IPS-18c (cell line): ENCODE data around the gene C4orf51.

Experiments
- H3K4me3 ChIP-seq: 2 replicates; pipeline ENCODE4 v1.7.0; 2013; ENCODE audit warnings: low read depth, mild to moderate bottlenecking, low read length, moderate library complexity; ENCODE audit not compliant: insufficient read depth
- H3K9me3 ChIP-seq: one replicate; pipeline ENCODE4 v1.6.1; 2013; ENCODE audit warnings: mild to moderate bottlenecking, low read length, moderate library complexity; ENCODE audit not compliant: control insufficient read depth, insufficient read depth

C4orf51 gene

GRCh38 chr4:145772347-145772746, 92.4 kb downstream of the C4orf51 start:
- no peak overlapping the region for H3K4me3 ChIP-seq

DNA sequence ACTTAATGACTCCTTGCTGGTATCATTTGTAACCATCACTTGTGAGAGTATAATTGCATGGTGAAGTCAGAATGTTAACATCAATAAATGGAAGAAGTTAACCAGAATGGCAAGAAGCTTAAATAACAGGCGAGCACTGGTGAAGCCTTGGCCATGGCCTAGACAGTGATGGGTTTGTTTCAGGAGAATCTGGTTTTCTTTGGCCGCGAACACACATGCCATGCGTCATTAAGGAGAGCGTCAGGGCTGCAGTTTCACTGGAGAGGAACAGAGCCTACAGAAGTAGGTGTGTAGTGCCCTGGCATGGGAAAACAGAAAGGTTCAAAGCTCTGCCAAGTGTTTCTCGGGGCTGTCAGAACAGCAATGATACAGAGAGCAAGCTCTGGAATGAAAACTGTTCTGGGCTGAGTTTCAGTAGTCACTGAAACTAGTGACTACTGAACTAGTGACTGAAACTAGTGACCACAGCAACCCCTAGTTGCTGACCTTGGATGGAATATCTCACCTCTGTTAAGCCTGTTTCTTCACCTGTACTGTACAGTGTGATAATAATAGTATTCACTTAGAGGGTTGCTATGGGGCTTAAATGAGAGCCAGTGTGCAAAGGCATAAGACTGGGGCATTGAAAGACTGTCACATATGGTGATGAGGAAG, 93.8 kb downstream of the C4orf51 start:
- H3K9me3 ChIP-seq: no peaks in the 10 kb centered on the region
- H3K4me3 ChIP-seq: no peak overlapping the region

More at GRCh38 chr4:145772347-145772746, 92.4 kb downstream of the C4orf51 start:
- H3K9me3 ChIP-seq: no peaks in the 10 kb centered on the region

DNA sequence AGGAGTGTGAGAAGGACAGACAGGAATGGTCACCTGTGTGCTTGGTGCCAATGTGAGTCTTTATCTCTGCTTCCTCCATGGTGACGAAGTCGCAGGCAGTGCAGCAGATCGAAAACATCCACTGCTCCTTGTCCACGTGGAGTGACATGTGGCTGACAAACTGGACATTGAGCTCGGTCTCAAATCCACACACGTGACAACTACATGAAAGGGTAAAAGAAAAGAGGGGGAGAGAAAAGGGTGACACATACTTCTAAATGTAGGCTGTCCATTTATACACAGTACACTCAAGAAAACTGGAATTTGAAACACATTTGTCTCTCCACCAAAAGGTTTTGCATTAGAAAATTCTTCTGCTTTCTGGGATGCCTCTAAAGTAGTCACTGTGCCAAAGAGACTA, 94.5 kb downstream of the C4orf51 start:
- Histone ChIP-seq H3K4me3 (no peak overlapping the region), H3K9me3 (no peaks in the 10 kb centered on the region)

- Histone ChIP-seq H3K4me3 (no peak overlapping the region), H3K9me3 (no peaks in the 10 kb centered on the region)
Measured at GRCh38 chr4:145775406-145775805, 95.5 kb downstream of the C4orf51 start.

DNA sequence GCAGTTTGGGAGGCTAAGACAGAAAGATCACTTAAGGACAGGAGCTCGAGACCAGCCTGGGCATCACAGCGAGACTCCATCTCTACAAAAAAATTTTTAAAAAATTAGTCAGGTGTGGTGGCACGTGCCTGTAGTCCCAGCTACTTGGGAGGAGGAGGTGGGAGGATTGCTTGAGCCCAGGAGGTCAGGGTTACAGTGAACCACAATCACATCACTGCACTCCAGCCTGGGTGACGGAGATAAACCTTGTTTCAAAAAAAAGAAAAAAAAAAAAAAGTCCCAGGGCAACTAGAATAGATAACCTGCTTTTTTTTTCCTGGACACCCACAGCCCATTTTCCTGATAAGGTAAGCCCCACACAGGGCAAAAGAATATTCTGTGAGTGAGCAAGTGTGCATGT, 96.3 kb downstream of the C4orf51 start:
- H3K9me3 ChIP-seq: no peaks in the 10 kb centered on the region
- H3K4me3 ChIP-seq: no peak overlapping the region

GRCh38 chr4:145779319-145779801, 99.4 kb downstream of the C4orf51 start:
- no peaks in the 10 kb centered on the region for H3K9me3 ChIP-seq
- H3K4me3 ChIP-seq: no peak overlapping the region

GRCh38 chr4:145781351-145781750, 101.4 kb downstream of the C4orf51 start:
- no peak overlapping the region for H3K4me3 ChIP-seq
- H3K9me3 ChIP-seq: no peaks in the 10 kb centered on the region
